NT2/D1 (cell line): ENCODE measurements around the gene CDK14.

ENCODE experiments used
- DNase-seq: peaks from one replicate; pipeline ENCODE4 v3.0.0-alpha.2; 2011; ENCODE audit warnings: low read depth, low spot score
- H3K27me3 ChIP-seq: 2 replicates; pipeline ENCODE4 v1.6.0; 2011; ENCODE audit warnings: mild to moderate bottlenecking; ENCODE audit not compliant: insufficient read length, insufficient read depth
- H3K36me3 ChIP-seq: 2 replicates; pipeline ENCODE4 v1.6.1; 2011; ENCODE audit warnings: mild to moderate bottlenecking, low read length, mixed read lengths; ENCODE audit not compliant: insufficient read depth, insufficient read length
- H3K4me1 ChIP-seq: 2 replicates; pipeline ENCODE4 v1.5.1; 2011; ENCODE audit not compliant: insufficient read depth, insufficient read length
- H3K4me3 ChIP-seq: 2 replicates; pipeline ENCODE4 v1.5.1; 2011; ENCODE audit warnings: low read depth; ENCODE audit not compliant: insufficient read length
- H3K9ac ChIP-seq: 2 replicates; pipeline ENCODE4 v1.6.0; 2011; ENCODE audit warnings: low read depth; ENCODE audit not compliant: insufficient read length
- H3K9me3 ChIP-seq: 2 replicates; pipeline ENCODE4 v1.5.1; 2011; ENCODE audit warnings: mild to moderate bottlenecking, low read length; ENCODE audit not compliant: insufficient read depth
- SUZ12 ChIP-seq: IDR thresholded peaks from 2 replicates; pipeline ENCODE4 v1.6.1; 2011; ENCODE audit not compliant: insufficient read length, insufficient read depth; ENCODE audit errors: extremely low read depth
- YY1 ChIP-seq: IDR thresholded peaks from 2 replicates; pipeline ENCODE4 v1.6.1; 2011; ENCODE audit not compliant: insufficient read length, insufficient read depth
- ZNF274 ChIP-seq: IDR thresholded peaks from 2 replicates; pipeline ENCODE4 v1.6.1; 2011; ENCODE audit warnings: mild to moderate bottlenecking, low read depth, low read length

Gene CDK14

DNA sequence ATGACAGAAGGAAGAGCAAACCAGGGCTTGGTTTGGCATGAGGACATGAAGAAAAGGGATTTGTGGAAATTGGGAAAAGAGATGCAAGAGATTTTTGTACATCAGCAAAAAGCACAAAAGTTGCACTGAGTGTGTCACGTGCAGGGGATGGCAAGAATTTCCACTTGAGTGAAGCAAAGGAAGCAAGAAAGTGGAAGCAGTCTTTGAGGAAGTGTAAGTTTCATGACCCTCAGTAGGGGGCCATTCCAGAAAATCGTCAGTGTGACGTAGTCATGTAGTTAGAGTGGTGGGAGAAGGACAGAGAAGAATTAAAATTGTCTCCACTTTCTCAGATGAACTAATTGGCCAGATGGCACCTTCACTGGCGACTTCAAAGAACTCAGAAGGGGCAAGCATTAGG is 544.9 kb downstream of the CDK14 start:
- Histone ChIP-seq H3K27me3 (no peaks in the 10 kb centered on the region), H3K9ac (no peak overlapping the region), H3K4me3 (no peak overlapping the region), H3K4me1 (no peaks in the 10 kb centered on the region), H3K36me3 (no peaks in the 10 kb centered on the region), H3K9me3 (no peaks in the 10 kb centered on the region)
- TF ChIP-seq ZNF274, result no peak
- TF ChIP-seq SUZ12, result no peak
- no peak for TF ChIP-seq YY1
- DNase-seq, result no peak

- no peaks in the 10 kb centered on the region for H3K9me3 ChIP-seq
- TF ChIP-seq YY1, result no peak
- no peak for TF ChIP-seq SUZ12
- TF ChIP-seq ZNF274, result no peak
Measured at GRCh38 chr7:91142743-91143142, 546.6 kb downstream of the CDK14 start.

GRCh38 chr7:91149341-91150246 is 553.5 kb downstream of the CDK14 start:
- no peak for TF ChIP-seq YY1
- no peak for TF ChIP-seq SUZ12
- TF ChIP-seq ZNF274, result no peak
- no peaks in the 10 kb centered on the region for H3K4me1 ChIP-seq
- no peaks in the 10 kb centered on the region for H3K9me3 ChIP-seq
- H3K4me3 ChIP-seq, result no peak overlapping the region
- DNase-seq, result no peak
- H3K27me3 ChIP-seq, result no peaks in the 10 kb centered on the region
- H3K9ac ChIP-seq, result no peak overlapping the region
- H3K36me3 ChIP-seq, result no peaks in the 10 kb centered on the region

More at GRCh38 chr7:91142743-91143142, 546.6 kb downstream of the CDK14 start:
- H3K4me1 ChIP-seq, result no peaks in the 10 kb centered on the region
- H3K9ac ChIP-seq, result no peak overlapping the region
- DNase-seq, result no peak
- no peak overlapping the region for H3K4me3 ChIP-seq
- H3K27me3 ChIP-seq, result no peaks in the 10 kb centered on the region
- H3K36me3 ChIP-seq, result no peaks in the 10 kb centered on the region

DNA sequence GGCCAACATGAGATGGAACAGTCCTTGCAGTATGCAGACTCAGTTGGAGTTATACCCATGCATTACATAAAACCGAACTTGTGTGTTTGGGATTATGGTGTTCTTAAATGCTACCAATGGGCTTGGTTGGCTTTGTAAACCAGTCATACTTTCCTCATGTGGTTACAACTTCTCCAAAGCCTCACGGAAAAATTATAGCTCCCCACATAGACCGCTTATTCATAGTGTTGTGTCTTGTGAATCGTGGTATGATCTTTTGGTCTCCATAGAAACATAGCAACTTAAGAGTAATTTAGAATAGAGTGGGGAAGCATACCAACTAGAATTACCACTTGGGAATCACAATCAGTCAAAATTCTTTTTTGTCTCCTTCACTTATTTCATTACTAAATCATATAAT is 555.8 kb downstream of the CDK14 start:
- Histone ChIP-seq H3K9ac (no peak overlapping the region), H3K4me1 (no peaks in the 10 kb centered on the region), H3K9me3 (no peaks in the 10 kb centered on the region), H3K36me3 (no peaks in the 10 kb centered on the region), H3K4me3 (no peak overlapping the region), H3K27me3 (no peaks in the 10 kb centered on the region)
- TF ChIP-seq SUZ12, result no peak
- no peak for TF ChIP-seq YY1
- TF ChIP-seq ZNF274, result no peak
- DNase-seq, result no peak

- Histone ChIP-seq H3K9ac (no peak overlapping the region), H3K36me3 (no peaks in the 10 kb centered on the region), H3K4me1 (no peaks in the 10 kb centered on the region), H3K9me3 (no peaks in the 10 kb centered on the region), H3K27me3 (no peaks in the 10 kb centered on the region), H3K4me3 (no peak overlapping the region)
- DNase-seq, result no peak
- TF ChIP-seq ZNF274, result no peak
Measured at GRCh38 chr7:91156316-91157185, 560.4 kb downstream of the CDK14 start.

DNA sequence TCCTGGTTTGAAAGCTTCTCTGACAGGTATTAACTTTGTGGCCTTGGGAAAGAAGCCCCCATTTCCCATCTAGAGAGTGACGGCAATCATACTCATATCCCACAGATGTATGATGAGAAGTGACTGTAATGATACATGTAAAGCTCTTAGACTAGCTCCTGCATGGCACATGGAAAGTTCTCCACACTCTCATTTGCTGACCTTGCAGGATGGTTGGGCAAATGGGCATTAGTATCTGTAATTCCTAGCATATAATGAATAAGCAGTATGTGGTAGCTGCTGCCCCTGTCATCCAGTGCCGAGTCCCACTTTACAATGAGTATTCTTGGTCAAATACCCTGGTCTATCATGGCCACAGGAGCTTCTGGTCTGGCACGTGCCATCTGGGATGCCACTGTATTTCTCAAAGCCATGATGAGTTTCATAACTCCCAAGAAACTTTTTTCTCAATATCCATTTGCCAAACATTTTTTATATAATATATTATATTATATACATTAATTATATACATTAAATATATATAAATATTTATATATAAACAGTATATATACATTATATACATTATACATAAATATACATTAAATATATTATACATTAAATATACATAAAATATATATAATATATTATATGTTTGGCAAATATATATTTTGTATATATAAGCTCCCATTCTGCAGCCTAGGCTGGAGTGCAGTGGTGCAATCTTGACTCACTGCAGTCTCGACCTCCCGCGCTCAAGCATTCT is 561.6 kb downstream of the CDK14 start:
- Histone ChIP-seq H3K27me3 (no peaks in the 10 kb centered on the region), H3K9me3 (no peaks in the 10 kb centered on the region), H3K4me1 (no peaks in the 10 kb centered on the region), H3K4me3 (no peak overlapping the region), H3K36me3 (no peaks in the 10 kb centered on the region), H3K9ac (no peak overlapping the region)
- no peak for TF ChIP-seq SUZ12
- no peak for DNase-seq

DNA sequence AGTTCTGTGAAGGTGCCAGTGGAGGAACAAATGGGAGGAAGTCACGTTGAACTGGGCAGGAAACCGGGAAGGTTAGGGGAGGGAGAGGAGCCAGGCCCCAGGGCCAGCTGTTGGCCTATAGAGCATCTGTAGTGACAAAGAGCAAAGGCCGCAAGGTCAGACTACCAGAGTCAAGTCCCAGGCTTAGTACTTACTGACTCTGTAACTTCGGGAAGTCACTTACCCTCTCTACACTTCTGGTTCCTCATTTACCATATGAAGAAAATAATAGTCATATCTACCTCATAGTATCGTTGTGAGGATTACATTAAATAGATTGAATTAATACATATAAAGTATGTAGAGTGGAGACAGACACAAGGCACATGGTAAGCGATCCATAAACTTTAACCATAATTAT is 566.3 kb downstream of the CDK14 start:
- TF ChIP-seq SUZ12 (no peak), ZNF274 (no peak), YY1 (no peak)
- H3K4me3 ChIP-seq, result no peak overlapping the region
- H3K4me1 ChIP-seq, result no peaks in the 10 kb centered on the region
- DNase-seq, result no peak
- no peaks in the 10 kb centered on the region for H3K9me3 ChIP-seq
- no peaks in the 10 kb centered on the region for H3K27me3 ChIP-seq
- H3K36me3 ChIP-seq, result no peaks in the 10 kb centered on the region
- H3K9ac ChIP-seq, result no peak overlapping the region
